K562 (cell line): Measurements from ENCODE around the gene TRMU. TPM values are rescaled to one million over a fixed set of nuclear protein-coding genes. Genes with fewer than 3 reads are reported as not detected.

ENCODE experiments used
- DNMT1 ChIP-seq: fragments of 450-650 bp; IDR thresholded peaks from 2 replicates; pipeline ENCODE4 v1.6.1; 2016; ENCODE audit warnings: antibody characterized with exemption, mild to moderate bottlenecking
- KDM4B ChIP-seq, 2 experiments: fragments of 450-650 bp in 1 of 2; sonication (generic) in 1 of 2; IDR thresholded peaks; 2 replicates each; pipeline ENCODE4 v1.6.1; 2016 to 2017; ENCODE audit warnings: borderline replicate concordance in 2 of 2, antibody characterized with exemption in 1 of 2, low read depth in 1 of 2, mild to moderate bottlenecking in 1 of 2
- KLF13 ChIP-seq: fragments of 450-650 bp; IDR thresholded peaks from 2 replicates; pipeline ENCODE4 v1.6.1; 2016; ENCODE audit warnings: missing genetic modification characterization, low read depth, mild to moderate bottlenecking, missing compliant biosample characterization, moderate library complexity, borderline replicate concordance
- MYNN ChIP-seq, 2 experiments: sonication (generic); formaldehyde crosslinking in 1 of 2; IDR thresholded peaks; 2 replicates each; pipeline versions ENCODE4 v1.5.0 to v1.6.1; 2016 to 2020; ENCODE audit warnings: antibody characterized with exemption in 1 of 2, missing genetic modification reagents in 1 of 2
- PCBP2 ChIP-seq: fragments of 200-400 bp; formaldehyde crosslinking; IDR thresholded peaks from 2 replicates; pipeline ENCODE4 v1.6.1; 2018; ENCODE audit warnings: low read length, low read depth, mild to moderate bottlenecking, moderate library complexity; ENCODE audit not compliant: poor library complexity, severe bottlenecking
- SNAPC5 ChIP-seq: fragments of 250-450 bp; sonication (Bioruptor Pico); IDR thresholded peaks from 2 replicates; pipeline ENCODE4 v1.8.0; 2021; ENCODE audit warnings: moderate library complexity, mild to moderate bottlenecking, inconsistent platforms
- SREBF1 ChIP-seq: fragments of 150-350 bp; IDR thresholded peaks from 2 replicates; pipeline ENCODE4 v1.6.1; 2014; ENCODE audit warnings: antibody characterized with exemption, low read depth, low read length, borderline replicate concordance
- TAF7 ChIP-seq: fragments of 450-650 bp; IDR thresholded peaks from 2 replicates; pipeline ENCODE4 v1.6.1; 2016; ENCODE audit warnings: missing genetic modification characterization, missing compliant biosample characterization
- YBX1 ChIP-seq: fragments of 450-650 bp; IDR thresholded peaks from 2 replicates; pipeline ENCODE4 v1.7.1; 2016; ENCODE audit warnings: mild to moderate bottlenecking
- ZNF76 ChIP-seq: fragments of 250-450 bp; sonication (Bioruptor Pico); IDR thresholded peaks from 2 replicates; pipeline ENCODE4 v1.4.0; 2020; ENCODE audit warnings: mild to moderate bottlenecking, moderate library complexity, borderline replicate concordance
- ZNF766 ChIP-seq: fragments of 200-800 bp; sonication (Bioruptor generic); conservative IDR thresholded peaks from 2 replicates; pipeline ENCODE4 v1.6.1; 2016; ENCODE audit warnings: missing genetic modification characterization, missing compliant biosample characterization
- polyA plus RNA-seq, 8 experiments: library from polyadenylated mRNA; depleted of rRNA in 4 of 8; stranded (reverse) in 5 of 8; unstranded in 3 of 8; fragments of >200 nt; fragmentation: Nextera tagmentation in 2 of 8; fragmentation: Illumina TruSeq in 1 of 8; extraction: Ambion mirVana in 2 of 8; extraction: Trizol in 1 of 8; gene quantifications; 2 replicates each; pipeline versions ENCODE4 v1.2.1 to v1.2.3, GENCODE V29; 2011 to 2014; ENCODE audit warnings: inconsistent platforms in 1 of 8, missing spikeins in 1 of 8
- total RNA-seq, 7 experiments: library from RNA; depleted of rRNA in 6 of 7; stranded (reverse); fragments of >200 nt in 6 of 7; fragmentation: Illumina TruSeq in 2 of 7; extraction: Trizol in 2 of 7; gene quantifications; 2 replicates each; pipeline versions ENCODE4 v1.2.1 to v1.2.3, GENCODE V29; 2011 to 2021; ENCODE audit warnings: low replicate concordance in 1 of 7
- TF ChIP-seq, protein P1 (sequence below): fragments of 250-450 bp; sonication (Bioruptor Pico); IDR thresholded peaks from 2 replicates; pipeline ENCODE4 v1.4.0; 2020; ENCODE audit warnings: mild to moderate bottlenecking, moderate library complexity

Gene TRMU
- total and polyA plus RNA-seq, 9 of the 15 experiments (the other 6 are each of a cell fraction or from before 2014, with no cell fraction given): 2.3 to 49.9 (median 35.3) TPM

GRCh38 chr22:46349681-46350080, 14.2 kb downstream of the TRMU start (continued):
- TF ChIP-seq SREBF1: no peak
- no peak for TF ChIP-seq TAF7 (tag)
- TF ChIP-seq ZNF766 (CRISPR knock-in tag): no peak
- TF ChIP-seq MYNN (IDR thresholded peaks at IDR 0.05): no peak
- TF ChIP-seq MYNN (CRISPR knock-in tag; IDR thresholded peaks at IDR 0.05): no peak
- TF ChIP-seq KLF13: no peak
- no peak for TF ChIP-seq YBX1
- TF ChIP-seq SNAPC5: no peak
- TF ChIP-seq, protein P1, sequence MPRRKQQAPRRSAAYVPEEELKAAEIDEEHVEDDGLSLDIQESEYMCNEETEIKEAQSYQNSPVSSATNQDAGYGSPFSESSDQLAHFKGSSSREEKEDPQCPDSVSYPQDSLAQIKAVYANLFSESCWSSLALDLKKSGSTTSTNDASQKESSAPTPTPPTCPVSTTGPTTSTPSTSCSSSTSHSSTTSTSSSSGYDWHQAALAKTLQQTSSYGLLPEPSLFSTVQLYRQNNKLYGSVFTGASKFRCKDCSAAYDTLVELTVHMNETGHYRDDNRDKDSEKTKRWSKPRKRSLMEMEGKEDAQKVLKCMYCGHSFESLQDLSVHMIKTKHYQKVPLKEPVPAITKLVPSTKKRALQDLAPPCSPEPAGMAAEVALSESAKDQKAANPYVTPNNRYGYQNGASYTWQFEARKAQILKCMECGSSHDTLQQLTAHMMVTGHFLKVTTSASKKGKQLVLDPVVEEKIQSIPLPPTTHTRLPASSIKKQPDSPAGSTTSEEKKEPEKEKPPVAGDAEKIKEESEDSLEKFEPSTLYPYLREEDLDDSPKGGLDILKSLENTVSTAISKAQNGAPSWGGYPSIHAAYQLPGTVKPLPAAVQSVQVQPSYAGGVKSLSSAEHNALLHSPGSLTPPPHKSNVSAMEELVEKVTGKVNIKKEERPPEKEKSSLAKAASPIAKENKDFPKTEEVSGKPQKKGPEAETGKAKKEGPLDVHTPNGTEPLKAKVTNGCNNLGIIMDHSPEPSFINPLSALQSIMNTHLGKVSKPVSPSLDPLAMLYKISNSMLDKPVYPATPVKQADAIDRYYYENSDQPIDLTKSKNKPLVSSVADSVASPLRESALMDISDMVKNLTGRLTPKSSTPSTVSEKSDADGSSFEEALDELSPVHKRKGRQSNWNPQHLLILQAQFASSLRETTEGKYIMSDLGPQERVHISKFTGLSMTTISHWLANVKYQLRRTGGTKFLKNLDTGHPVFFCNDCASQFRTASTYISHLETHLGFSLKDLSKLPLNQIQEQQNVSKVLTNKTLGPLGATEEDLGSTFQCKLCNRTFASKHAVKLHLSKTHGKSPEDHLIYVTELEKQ (CRISPR knock-in tag): no peak
- TF ChIP-seq DNMT1: no peak
- TF ChIP-seq KDM4B (IDR thresholded peaks at IDR 0.05; ENCODE audit: borderline replicate concordance in 2 of 2, low read depth in 1 of 2): no peak
- TF ChIP-seq PCBP2: no peak
- TF ChIP-seq ZNF76: no peak
